Stimulated activated CD4-positive, alpha-beta T cell treated with anti-CD3 and anti-CD28 coated beads, Interleukin-1b, Interleukin-23, amount 100 ng/mL, for 1 hour (primary cell): ENCODE data around the gene CCDC152.

Source experiments
- DNase-seq, 2 donors: peaks; one replicate each; pipeline ENCODE4 v3.0.0-alpha.2; 2020; ENCODE audit warnings: low read depth in 2 of 2

CCDC152 gene

DNA sequence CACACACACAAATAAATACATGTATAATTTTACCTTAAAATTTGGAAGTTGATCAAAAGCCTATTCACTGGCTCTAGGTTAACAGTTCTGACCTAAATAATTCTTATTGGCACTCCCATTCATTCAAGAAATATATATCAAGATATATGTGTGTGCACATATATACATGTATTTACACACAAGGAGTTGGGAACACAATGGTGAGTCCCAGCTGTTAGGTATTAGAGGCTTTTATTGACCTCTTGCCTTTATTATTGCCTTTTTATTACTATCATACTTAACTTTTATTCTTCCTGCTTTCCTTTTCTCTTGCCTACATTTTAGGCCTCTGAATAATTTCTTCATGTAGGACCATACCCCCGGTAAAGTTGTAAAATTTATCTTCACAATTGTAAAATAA lies 25.0 kb downstream of the CCDC152 start:
- DNase-seq, result no peak

DNA sequence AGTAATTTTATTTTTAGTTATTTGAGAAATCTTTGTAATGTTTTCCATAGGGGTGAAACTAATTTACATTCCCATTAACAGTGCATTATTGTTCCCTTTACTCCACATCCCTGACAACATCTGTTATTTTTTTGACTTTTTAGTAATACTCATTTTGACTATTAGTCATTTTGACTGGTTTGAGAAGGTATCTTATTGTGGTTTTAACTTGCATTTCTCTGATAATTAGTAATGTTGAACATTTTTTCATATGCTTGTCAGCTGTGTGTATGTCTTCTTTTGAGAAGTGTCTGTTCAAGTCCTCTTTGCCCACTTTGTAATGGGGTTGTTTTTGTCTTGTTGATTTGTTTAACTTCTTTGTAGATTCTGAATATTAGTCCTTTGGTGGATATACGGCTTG lies 27.5 kb downstream of the CCDC152 start:
- no peak for DNase-seq

DNA sequence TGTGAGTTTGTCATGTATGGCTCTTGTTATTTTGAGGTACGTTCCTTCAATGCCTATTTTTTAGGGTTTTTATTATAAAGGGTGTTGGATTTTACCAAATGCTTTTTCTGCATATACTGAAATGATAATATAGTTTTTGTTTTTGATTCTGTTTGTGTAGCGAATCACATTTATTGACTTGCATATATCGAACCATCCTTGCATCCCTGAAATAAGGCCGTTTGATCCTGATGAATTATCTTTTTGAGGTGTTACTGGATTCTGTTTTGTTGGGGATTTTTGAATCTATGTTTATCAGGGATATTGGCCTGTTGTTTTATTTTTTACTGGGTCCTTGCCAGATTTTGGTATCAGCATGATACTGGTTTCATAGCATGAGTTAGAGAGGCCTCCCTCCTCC lies 29.1 kb downstream of the CCDC152 start:
- DNase-seq, result no peak

DNA sequence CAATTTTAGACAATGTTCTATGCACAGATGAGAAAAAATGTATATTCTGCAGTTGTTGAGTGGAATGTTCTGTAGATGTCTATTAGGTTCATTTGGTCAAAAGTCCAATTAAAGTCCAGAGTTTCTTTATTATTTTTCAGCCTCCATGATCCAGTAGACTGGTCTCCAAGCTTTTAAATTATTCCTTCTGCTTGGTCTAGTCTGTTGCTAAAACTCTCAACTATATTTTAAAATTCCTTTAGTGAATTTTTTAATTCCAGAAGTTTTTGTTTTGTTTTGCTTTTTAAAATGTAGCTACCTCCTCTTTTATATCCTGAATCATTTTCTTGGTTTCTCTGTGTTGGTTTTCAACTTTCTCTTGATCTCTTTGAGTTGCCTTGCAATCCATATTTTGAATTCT lies 30.5 kb downstream of the CCDC152 start:
- no peak for DNase-seq

DNA sequence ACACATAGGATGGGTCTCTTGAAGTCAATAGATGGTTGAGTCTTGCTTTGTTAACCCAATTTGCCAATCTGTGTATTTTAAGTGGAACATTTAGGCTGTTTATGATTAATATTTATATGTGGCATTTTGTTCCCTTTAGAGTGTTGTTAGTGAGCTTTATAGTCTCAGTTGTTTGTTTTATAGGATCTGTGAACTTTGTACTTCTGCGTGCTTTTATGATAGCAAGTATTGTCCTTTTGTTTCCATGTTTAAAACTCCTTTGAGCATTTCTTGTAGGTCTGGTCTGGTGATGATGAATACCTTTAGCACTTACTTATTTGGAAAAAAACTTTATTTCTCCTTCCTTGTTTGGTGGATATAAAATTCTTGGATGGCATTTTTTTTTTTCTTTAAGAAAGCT lies 31.2 kb downstream of the CCDC152 start:
- no peak for DNase-seq

DNA sequence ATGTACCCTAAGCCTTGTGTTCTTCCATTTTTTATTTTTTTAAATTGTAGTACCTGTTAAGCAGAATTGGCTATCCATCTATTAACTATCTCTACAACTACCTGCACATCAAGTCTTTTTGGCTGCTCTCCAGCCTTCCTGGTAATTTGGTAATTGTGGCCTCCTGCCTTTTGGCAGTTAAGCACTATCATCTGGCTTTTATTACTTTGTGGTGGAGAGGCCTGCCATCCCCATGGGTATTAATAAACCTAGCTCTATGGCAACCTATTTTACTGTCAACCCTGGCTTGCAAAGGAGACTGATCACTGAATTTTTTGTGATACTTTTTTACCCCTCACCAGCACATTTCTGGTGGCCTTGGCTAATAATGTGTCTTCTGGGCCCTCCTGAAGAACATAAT lies 34.5 kb downstream of the CCDC152 start:
- no peak for DNase-seq

DNA sequence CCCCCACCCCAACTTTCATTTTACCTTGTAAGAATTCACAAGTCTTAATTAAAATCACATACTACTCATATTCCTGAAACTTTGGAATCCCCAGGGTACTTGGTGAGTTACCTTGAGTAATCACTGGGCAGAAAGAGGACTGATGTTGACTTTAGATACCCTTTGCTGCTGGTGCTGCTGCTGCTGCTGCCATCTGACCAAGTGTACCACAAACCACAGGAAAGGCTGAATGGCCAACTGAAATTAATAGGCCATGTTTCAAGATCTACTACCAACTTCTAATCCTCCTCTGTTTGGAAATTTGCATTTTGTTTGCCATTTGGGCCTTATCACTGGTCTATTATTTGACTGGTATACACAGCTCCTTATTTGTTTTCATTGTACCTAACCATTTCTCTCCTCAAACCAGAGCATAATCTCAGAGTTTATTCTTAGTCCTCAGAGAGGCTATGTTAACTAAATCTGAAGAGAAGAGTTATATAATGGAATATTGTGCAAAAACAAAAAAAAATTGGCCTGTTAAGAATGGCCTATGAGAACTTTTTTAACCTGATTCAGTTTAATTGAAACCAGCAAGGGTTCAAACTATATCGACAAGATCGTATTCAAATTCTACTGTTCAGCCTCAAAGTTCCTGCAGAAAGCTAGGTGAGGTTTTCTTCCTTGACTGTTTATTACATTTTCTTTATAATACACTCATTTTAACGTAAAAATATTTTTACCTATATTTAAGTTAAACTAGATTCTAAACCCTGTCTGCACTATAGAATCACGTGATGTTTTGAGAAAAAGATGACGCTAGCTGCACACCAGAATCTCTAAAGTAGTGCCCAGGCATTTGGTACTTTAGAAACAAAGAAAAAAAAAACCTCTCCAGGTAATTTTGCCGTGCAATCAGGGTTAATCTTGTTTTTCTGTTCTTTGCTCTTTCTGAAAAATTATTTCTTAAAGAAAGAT lies 41.9 kb downstream of the CCDC152 start:
- no peak for DNase-seq

DNA sequence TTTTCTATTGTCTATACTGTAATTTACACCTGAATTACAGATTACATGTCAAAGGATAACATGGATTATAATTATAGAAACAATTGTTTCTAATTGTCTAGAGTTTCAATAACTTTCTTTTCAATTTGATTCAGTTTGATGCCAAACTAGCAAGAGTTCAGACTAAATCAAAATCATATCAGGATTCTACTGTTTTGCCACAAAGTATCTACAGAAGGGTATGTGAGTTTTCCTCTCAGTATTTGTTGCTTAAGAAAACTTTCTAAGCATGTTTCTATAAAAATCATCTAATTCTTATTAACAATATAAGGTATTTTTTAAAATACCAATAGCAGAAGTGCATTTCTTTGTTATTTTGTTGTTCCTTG lies 42.6 kb downstream of the CCDC152 start:
- no peak for DNase-seq

DNA sequence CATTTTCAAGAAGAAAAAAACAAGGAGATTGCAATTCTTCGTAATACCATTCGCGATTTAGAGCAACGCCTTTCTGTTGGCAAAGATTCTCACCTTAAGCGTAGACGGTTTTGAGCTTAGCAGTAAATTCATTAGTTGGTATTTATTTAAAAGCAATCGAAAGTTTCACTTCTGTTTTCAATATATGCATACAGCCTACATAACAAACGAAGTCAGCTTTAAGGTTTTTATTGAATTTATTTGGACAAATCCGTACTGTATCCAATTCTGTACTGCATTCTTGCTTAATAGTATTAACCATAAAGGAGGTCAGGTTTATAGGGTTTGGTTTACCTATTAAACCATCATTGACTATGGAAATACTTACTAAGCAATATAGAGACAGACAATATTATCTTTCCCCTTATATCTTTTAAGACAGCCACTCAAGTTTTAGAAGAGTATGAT lies 43.1 kb downstream of the CCDC152 start:
- no peak for DNase-seq

DNA sequence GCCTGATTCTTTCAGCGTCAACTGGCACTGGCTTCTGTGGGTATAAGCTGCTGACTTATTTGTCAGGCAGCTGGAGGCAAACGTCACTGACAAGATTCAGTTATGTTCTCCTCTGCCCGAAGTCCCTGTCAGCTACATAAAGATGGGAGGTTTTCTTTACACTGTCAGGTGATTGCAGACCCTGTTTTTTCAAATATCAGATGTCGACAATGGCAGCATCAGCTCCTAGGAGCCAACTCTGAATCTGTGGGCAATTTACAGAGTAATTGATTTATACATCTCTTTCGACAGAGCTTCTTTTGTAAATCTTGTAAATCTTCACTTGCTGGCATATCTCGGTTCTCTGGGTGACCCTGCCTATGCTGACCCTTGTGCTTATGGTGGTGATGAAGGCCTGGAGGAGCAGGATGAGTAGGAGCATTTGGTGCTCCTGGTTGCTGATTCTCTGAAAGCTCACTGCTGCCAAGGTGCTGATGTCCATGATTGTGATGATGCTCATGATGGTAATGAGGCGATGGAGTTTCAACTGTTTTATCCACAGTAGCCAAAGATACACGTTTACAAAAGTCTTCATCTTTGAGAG lies 44.2 kb downstream of the CCDC152 start:
- no peak for DNase-seq

DNA sequence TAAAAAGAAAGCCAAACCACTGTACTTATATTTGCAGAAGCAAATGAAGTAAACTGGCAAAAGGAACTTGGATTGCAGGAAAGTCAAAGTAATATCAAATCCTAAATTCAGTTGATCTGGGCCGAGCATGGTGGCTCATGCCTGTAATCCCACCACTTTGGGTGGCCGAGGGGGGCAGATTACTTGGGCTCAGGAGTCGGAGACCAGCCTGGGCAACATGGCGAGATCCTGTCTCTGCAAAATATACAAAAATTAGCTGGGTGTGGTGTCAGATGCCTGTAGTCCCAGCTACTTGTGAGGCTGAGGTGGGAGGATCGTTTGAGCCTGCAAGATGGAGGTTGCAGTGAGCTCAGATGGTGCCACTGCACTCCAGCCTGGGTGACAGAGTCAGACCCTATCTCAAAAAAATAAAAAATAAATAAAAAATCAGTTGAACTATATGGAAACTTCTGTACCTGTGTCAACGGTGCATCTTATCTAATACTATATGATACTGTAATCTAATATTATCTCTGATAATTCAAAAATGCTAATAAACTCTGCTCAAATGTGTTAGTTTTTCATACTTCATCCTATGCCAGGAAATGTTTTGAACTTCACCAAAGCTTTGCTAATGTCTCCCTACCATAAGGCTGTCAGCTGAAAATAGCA lies 45.0 kb downstream of the CCDC152 start:
- no peak for DNase-seq

DNA sequence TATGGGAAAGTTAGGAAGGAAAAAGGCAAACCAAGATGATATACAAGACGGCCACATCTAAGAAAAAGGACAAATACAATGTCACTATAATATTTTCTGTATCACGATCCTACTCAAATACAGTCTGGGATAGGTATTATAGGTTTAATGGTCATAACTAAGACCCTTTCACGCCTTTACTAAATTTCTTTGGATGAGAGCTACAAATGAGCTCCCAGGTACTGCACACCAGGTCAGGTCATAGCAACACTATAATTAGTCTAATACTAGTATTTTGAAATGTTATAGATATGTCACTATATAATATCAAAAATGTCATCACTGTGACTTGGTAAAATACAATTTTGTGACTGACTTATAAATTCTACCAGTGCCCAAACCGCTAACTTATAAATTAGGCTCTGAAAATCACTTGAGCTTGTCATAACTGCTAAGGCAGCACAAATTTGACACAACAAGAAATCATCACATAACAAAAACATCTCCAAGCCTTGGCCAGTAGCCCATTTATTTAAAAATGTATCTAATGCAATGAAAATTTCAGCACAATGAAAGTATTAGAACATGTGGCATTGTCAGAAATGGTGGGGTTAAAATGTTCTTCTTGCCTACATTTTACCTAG lies 48.2 kb downstream of the CCDC152 start:
- no peak for DNase-seq

DNA sequence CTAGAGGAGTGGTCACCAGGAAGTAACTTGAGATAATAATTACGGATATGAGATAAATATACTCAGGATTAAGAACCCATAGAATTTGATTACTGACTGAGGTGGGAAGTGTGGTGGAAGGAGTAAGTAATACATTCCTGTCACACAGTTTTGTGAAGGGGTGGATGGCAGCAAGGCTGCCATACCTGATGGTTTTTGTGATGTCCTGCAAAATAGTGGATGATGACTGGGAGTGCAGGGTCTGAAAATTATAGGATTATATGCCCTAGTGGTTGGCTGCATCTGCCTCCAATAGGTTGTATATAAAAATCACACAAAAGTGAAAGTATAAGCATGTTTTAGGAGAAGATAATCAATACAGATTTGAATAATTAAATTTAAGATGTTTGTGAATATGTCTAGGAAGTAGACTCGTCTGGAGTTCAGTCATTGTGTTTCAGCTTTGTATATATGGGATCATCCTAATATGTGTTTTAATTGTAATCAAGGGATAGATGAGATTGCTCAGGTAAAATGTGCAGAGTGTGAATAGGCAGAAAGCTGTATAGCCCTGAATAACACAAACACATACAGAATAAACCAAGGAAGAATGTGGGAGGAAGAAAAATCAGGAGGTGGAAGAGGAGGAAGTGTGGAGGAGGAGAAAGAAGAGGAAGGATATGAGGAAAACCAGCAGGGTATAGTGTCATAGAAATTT lies 49.5 kb downstream of the CCDC152 start:
- DNase-seq, result no peak

DNA sequence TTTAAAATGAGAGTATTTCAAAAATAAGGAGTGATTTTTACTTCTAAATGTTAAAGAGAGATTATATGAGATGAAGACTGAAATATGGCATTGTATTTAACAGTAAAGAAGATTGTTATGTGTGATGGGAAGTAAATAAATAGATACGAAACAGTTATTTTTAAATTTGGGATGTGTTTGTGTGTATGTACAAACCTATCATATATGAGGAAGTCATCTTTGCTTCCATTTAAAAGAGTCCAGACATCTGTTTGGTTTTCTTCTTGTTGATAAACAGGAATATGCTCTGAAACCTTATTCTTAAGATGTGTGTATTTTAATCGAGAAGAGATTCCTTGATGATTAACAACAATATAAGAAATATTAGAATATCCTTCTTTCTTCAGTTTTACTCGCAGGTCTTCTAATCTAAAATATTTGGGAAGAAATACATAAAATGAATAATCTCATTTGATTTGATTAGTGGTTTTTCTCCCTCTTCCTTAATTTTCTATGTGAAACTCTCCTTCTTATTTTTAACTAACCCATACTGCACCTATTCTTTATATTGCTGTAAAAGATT lies 50.2 kb downstream of the CCDC152 start:
- no peak for DNase-seq

DNA sequence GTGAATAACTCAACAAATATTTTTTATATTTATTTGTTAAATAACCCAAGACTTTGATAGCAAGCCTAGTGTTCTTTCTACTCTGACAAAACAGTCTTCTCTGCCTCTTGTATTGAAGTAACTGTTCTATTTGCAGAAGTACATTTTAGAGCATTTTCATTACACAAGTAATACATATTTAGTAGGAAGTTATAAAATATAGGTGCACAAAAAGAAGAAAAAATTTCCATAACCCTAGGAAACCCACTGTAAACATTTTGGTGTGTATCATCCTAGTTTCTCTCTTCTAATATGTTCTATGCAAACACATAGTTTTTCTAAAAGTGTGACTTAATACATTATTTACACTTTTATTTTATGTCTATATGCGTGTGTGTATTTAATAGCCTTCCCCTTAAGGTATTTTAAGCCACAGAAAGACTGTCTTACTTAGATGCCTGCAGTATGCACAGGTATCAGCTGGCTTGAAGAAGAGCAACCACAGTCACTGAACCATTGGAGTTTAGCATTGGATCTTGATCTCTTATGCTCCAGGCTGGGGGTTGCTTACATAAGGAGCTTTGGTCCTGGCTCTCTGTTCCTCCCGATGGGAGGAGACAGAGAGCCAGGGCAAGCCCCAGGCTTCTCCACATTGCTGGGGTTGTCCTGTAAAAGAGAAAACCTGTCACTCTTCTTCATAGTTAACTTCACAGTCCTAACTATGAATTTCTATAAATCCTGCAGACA lies 51.3 kb downstream of the CCDC152 start:
- no peak for DNase-seq

DNA sequence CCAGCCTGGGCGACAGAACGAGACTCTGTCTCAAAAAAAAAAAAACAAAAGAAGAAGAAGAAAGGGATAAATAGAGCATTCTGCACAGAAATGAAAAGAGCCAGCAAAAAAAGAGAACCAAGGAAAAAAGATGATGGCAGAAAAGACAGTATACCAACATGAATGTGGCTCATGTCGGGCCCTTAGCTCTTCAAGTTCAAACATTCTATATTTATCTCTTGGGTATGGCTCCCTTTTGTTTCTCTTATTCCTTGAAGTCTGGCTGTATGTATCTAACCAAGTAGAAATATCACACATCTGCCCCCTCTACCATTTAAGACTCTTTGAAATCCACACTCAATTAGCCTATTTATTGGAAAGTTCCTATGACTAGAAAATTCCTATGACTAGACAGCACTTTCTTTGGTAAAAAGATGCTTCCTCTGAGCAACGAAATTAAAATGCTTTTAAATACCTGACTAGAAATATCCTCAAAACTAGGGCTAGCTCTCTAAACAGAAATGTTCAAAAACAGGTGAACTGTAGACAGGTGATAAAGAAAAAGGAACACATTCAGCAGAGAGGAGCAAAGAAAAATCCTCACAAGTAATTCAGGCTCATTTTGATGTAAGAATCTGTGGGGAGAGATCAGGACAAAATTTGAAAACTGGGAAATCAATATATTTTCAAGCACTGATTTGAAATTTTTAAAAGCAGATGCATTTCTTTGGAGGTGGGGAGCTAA lies 52.4 kb downstream of the CCDC152 start:
- DNase-seq, result no peak

DNA sequence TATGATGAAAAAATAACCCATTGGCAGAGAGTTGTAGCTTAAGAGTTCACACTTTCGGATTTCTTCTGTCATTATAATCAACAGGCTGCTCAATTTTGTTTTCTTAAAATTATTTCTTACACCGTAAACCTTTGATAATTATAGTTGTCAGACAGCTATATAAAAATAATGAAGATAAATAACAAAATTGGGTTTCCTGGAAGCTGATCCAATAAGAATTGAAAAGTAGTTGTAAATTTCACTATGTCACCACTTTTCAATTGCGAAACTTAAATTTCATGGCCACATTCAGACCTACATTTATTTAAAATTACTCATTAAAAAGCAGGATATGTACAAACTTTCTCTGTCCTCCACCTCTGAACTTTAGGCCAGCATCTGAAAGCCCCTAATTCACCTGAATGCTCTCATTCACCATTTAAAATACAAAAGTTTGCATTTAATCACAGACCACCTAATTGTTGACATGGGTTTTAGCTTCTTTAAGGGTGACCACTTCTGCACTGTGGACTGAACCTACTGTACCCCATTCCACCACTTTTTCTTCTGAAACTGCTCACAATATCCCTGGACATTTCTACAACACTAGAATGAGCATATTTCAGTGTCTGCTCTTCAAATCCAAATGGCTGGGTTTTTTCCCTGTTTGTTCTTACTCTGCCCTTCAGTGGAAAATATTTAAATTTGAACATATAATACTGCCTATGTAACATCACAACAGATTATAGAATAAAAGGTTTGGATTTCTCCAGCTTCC lies 54.4 kb downstream of the CCDC152 start:
- no peak for DNase-seq

DNA sequence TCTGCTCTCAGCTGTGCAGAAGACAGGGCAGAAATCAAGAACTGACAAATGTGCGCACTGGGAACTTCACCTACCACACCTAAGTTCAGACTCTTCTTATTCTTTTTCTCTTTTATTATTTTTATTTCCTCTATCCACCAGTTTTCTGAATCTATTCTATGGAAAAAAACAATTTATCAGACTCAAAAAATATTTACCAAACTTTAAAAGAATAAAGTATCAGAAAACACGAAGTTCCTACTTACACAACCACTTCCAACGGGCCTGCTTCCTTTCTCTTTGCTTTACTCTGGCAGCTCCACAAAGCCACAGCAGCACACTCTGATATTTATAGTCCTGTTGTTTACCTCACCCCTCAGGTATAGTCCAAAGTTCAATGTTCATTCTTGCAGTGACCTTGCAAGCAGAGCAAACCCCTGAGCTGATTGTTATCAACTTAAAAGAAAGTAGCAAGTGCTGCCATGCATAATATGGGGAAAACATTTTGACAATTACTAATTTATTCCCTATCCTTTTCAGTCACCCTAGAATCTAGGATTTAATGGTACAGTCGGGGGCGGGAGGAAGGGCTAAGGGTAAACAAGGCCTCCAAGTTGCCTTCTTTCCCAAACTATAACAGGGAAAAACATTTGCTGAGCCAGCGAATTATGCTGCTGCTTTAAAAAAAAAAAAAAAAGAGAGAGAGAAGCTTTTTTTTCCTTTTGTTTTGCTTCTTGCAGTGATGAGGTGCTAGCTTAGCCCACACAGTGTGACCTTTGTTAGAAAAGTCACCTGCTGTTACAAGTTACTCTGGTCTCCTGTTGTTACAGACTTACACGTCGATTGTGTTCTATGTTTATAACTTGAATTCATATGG lies 55.2 kb downstream of the CCDC152 start, which contains the start of gene SELENOP:
Gene SELENOP, minus strand, starts transcription at position 302 of the 856 bp plus-strand sequence. CDS start 3,539 bp downstream, outside the sequence.
- DNase-seq, result no peak
